HG03565 (cell line): ENCODE results near the gene SCAMP5.

ENCODE experiments used
- ATAC-seq: cut with Tn5 transposase; IDR thresholded peaks from one replicate; pipeline ENCODE4 v1.9.1; 2021; ENCODE audit warnings: mild to moderate bottlenecking, moderate library complexity; ENCODE audit not compliant: unreplicated experiment

Gene SCAMP5

DNA sequence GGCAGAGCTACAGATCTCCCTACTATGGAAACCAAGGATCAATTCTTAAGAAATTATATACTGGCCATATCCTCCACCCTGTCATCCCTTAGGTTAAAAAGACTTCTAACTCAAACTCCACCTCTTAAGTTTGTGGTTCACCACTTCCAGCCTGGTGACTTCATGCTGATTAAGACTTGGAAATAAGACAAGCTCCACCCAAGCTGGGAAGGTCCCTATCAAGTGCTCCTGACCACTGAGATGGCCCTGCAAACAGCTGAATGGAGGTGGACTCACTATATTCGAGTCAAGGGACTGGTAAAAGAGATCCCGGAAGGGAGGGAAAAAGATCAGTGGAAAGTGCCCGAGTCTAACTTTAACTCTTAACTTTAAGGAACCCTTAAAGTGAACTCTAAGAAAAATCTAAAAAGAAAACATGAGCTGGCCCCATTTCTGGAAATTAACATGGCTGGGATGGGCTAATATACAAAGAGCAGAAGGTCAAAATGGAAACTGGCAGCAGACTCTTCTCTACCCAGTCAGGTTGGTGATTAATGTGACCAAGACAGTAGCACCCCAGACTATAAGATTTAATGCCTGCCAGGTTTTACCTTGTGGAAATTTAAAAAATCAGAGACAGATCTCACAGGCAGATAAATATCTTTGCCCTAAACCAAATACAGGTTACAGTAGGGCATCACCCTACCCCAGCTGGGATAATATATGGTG, 71.9 kb downstream of the SCAMP5 start:
- ATAC-seq, result no peak

- ATAC-seq, result no peak
Observed at GRCh38 chr15:75068748-75069147, 73.4 kb downstream of the SCAMP5 start.

- peak; percentile 73 for ATAC-seq
Observed at GRCh38 chr15:75069301-75069925, 74.0 kb downstream of the SCAMP5 start.

DNA sequence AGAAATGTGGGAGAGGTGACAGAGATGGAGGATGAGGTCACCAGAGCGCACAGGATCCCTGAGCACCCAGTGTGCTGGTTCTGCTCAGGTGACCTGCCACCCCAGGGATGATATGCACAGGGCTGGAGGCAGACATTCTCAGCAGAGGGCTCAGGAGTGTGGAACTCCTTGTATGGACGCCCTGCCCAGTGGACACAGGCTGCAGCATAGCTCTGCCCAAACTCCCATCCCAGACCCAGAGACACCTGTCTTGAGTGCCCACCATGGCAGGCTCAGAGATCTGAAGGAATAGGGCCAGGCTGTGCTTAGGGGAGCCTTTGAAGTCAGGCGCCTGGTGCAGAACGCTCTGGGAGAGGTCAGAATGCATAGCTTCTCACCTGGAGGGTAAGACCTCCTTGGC, 75.3 kb downstream of the SCAMP5 start:
- no peak for ATAC-seq
